Activated T-cell treated with anti-CD3 and anti-CD28 coated beads, Interleukin-2, amount 50 U/mL, for 72 hours (primary cell): ENCODE data around the gene ARL15. TPM values are rescaled to one million over a fixed set of nuclear protein-coding genes. Genes with fewer than 3 reads are reported as not detected.
A peak's percentile ranks its signal among the peaks of the same experiment; 100 is the strongest.
"Not testable (repeated sequence)": the region's sequence is repeated elsewhere in the genome, so short reads cannot be mapped to it uniquely, and the experiment has no call there.

Experiments used
- ATAC-seq, 2 donors: fragments of 150-1000 bp; cut with Tn5 transposase; replicated peaks in 1 of 2; 2 replicates each; pipeline ENCODE4 v1.10.0; 2021; ENCODE audit warnings: moderate library complexity in 2 of 2, mild to moderate bottlenecking in 1 of 2
- DNase-seq, 2 donors: peaks; one replicate each; pipeline ENCODE4 v3.0.0; 2021 to 2022; ENCODE audit warnings: mixed read lengths in 1 of 2
- H3K27ac Mint-ChIP-seq: one replicate; pipeline ENCODE4 v1.8.0; 2022; ENCODE audit warnings: mild to moderate bottlenecking, moderate library complexity, mixed read lengths
- H3K27me3 Mint-ChIP-seq: one replicate; pipeline ENCODE4 v1.8.0; 2022; ENCODE audit warnings: low read depth, mixed read lengths
- H3K36me3 Mint-ChIP-seq, 2 donors: one replicate each; pipeline ENCODE4 v1.8.0; 2022; ENCODE audit warnings: mixed read lengths in 2 of 2, mild to moderate bottlenecking in 1 of 2; ENCODE audit not compliant: insufficient read depth in 2 of 2
- H3K4me1 Mint-ChIP-seq: one replicate; pipeline ENCODE4 v1.8.0; 2022; ENCODE audit warnings: low read depth, mixed read lengths
- H3K4me3 Mint-ChIP-seq, 2 donors: one replicate each; pipeline ENCODE4 v1.8.0; 2022; ENCODE audit warnings: mild to moderate bottlenecking in 2 of 2, mixed read lengths in 2 of 2, moderate library complexity in 2 of 2
- H3K9me3 Mint-ChIP-seq, 2 donors: one replicate each; pipeline ENCODE4 v1.8.0; 2022; ENCODE audit warnings: mixed read lengths in 2 of 2
- total RNA-seq, 2 donors: library from RNA; stranded (reverse); gene quantifications; one replicate each; pipeline ENCODE4 v1.2.3, GENCODE V29; 2022

Gene ARL15
- 1 to 10 TPM; 7.8 to 8.3 TPM for total RNA-seq

DNA sequence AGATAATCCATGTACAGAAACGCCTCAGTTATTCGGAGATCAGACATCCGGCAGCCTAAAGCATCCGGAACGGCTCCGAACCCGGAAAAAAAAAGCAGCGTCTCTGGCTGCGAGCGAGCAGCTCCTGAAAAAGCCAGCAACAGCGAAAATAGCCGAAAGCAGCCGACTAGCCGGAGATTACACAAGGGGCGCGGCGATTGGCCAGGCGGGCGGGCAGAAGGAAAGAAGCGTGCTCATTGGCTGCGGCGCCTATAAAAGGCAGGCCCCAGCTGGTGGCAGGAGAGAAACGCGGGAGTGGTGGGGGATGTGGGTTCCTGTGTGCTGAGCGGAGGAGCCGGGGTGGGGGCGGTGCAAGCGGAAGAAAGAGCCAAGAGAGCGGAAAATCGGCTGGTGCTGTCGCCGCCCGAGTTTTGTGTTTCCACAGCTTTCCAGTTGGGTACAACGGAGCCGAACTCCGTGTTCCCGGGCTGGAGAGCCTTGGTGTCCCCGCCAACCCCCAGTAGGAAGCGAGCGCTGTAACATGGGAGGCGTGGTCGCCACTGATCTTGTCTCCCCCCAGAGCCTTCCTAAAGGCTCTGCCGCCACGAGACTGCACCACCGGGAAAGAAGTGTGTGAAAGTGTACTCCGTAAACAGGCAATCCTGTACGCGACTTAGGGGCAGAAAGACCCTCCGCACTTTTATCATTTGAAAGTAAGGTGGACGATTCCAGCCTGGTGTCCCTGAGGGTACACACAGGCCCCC lies at the start of gene ARL15:
Gene ARL15, minus strand, starts transcription at position 141 of the 743 bp plus-strand sequence.
- peak; percentile 94 to 96 for ATAC-seq
- peak; percentile 97 to 98 for DNase-seq
- Mint-ChIP-seq H3K36me3 (no peaks in the 10 kb centered on the region), H3K9me3 (no peaks in the 10 kb centered on the region), H3K27me3 (peaks cover 11% of the 10 kb centered on the region), H3K4me3 (peak within 1 kb of the TSS; percentile 92 to 98), H3K4me1 (peaks cover 38% of the 10 kb centered on the region), H3K27ac (peak within 1 kb of the TSS; percentile 92)

DNA sequence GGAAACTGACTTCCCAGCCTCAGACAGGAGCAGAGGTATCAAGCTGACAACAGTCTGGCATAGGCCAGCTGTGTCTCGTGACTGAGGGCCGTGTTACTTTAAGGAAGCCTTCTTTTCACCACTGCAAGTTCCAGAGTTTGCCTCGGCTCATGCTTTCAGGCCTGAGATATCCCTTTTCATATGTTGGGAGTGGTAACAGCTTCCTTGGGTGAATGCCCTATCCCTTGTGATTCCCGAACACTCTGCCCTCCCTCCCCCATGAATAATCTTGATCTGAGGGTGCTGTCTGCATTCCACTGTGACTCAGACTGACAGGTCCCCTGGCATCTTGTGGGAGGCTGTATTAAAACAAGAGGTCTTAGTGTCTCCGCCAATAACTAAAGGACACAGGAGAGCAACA lies 49.7 kb upstream of the ARL15 start:
- no peak for ATAC-seq
- DNase-seq: no peak
- Mint-ChIP-seq H3K4me1 (no peaks in the 10 kb centered on the region), H3K27ac (no peak overlapping the region), H3K36me3 (peaks cover 4% of the 10 kb centered on the region in 2 donors), H3K9me3 (peaks cover 1 to 2% of the 10 kb centered on the region in 2 donors), H3K27me3 (peaks cover 20% of the 10 kb centered on the region), H3K4me3 (no peak overlapping the region)

DNA sequence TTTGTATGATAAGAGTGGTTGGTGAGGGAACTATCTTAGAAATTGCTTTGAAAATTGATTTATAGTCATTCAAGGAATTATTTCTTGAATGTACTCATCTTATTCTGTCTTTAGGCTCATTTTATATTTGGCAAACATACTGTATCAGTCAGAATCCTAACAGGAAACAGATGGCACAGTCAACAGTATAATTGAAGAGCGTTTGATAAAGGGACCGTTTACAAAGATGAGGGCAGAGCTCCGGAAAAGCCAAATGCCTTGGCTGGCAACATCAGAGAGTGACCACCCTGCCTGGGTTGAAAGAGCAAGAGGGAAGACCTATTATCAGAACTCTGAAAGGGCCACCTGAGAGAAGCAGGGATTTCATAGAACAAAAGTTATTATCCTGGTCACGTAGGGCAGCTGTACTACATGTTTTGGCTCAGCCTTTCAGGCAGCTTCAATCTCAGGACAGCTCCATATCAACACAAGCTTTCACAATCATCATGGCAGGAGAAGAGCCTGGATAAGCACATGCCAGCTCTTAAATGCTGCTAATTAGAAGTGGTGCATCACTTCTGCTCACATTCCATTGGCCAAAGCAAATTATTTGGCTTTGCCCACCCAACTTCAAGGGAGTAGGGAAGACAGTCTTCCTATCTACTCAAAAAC lies 47.2 kb upstream of the ARL15 start:
- peaks cover 9 to 10% of the 10 kb centered on the region in 2 donors for H3K9me3 Mint-ChIP-seq
- DNase-seq (no peak), ATAC-seq (no peak)
- H3K36me3 Mint-ChIP-seq: peaks cover 8 to 10% of the 10 kb centered on the region in 2 donors
- H3K4me1 Mint-ChIP-seq: no peaks in the 10 kb centered on the region
- peaks cover 11% of the 10 kb centered on the region for H3K27me3 Mint-ChIP-seq
- no peak overlapping the region for H3K27ac Mint-ChIP-seq
- no peak overlapping the region for H3K4me3 Mint-ChIP-seq

DNA sequence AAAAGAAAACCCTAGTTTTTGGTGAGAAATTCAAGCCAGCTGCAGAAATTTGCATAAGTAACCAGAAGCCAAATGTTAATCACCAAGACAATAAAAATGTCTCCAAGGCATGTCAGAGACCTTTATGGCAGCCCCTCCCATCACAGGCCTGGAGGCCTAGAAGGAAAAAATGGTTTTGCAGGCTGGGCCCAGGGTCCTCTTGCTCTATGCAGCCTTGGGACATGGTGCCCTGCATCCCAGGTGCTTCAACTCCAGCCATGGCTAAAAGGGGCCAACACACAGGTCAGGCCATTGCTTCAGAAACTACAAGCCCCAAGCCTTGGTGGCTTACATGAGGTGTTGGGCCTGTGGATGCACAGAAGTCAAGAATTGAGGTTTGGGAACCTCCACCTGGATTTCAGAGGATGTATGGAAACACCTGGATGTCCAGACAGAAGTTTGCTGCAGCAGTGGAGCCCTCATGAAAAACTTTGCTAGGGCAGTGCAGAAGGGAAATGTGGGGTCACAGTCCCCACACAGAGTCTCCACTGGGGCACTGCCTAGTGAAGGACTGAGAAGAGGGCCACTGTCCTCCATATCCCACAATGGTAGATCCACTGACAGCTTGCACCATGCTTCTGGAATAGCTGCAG lies 43.7 kb upstream of the ARL15 start:
- not testable (repeated sequence) for H3K27me3 Mint-ChIP-seq, H3K27ac Mint-ChIP-seq, DNase-seq, H3K4me3 Mint-ChIP-seq, H3K4me1 Mint-ChIP-seq, ATAC-seq
- H3K36me3 Mint-ChIP-seq: peaks cover 8 to 10% of the 10 kb centered on the region in 2 donors
- peaks cover 10% of the 10 kb centered on the region in 2 donors for H3K9me3 Mint-ChIP-seq

DNA sequence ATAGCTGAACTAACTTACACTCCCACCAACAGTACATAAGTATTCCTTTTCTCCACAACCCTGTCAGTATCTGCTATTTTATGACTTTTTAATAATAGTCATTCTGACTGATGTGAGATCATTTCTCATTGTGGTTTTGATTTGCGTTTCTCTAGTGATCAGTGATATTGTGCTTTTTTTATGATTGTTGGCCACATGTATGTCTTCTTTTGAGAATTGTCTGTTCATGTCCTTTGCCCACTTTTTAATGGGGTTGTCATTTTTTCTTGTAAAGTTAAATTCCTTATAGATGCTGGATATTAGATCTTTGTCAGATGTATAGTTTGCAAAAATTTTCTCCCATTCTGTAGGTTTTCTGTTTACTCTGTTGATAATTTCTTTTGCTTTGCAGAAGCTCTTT lies 42.2 kb upstream of the ARL15 start:
- not testable (repeated sequence) for H3K4me3 Mint-ChIP-seq, ATAC-seq, DNase-seq, H3K27me3 Mint-ChIP-seq, H3K27ac Mint-ChIP-seq, H3K4me1 Mint-ChIP-seq
- Mint-ChIP-seq H3K9me3 (peaks cover 10% of the 10 kb centered on the region in 2 donors), H3K36me3 (peaks cover 8 to 10% of the 10 kb centered on the region in 2 donors)

DNA sequence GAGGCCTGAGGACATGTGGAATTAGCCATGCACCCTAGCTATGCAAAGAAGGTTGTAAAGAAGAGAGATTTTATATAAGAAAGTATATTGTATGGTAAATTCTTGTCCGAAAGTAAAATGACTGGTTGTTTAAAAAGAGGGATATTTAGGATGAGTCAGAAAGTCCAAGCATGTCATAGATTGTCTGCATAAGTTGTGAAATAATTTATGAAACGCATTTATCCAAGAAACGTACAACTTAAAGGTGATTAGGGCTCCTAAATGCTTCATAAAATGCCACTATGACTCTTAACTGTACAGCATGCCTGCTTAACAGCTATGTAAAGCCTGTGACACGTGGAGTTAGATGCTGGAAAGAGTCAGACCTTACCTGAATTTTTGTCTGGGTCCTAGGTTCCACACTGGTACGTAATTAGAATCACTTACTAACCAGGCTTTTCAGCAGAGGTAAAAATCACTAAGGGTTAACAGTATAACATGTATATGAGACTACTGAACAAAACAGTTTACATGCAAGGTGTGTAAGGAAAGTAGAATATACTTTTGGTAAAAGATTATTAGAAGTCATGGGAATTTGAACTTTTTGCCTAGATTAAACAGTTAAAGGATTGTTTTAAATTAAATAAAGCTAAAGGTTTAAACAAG lies 37.0 kb upstream of the ARL15 start:
- no peak overlapping the region for H3K27ac Mint-ChIP-seq
- no peak overlapping the region for H3K4me3 Mint-ChIP-seq
- no peak for ATAC-seq
- no peak for DNase-seq
- no peaks in the 10 kb centered on the region for H3K4me1 Mint-ChIP-seq
- peaks cover 5 to 6% of the 10 kb centered on the region in 2 donors for H3K9me3 Mint-ChIP-seq
- H3K36me3 Mint-ChIP-seq: peaks cover 4 to 6% of the 10 kb centered on the region in 2 donors
- H3K27me3 Mint-ChIP-seq: no peaks in the 10 kb centered on the region

DNA sequence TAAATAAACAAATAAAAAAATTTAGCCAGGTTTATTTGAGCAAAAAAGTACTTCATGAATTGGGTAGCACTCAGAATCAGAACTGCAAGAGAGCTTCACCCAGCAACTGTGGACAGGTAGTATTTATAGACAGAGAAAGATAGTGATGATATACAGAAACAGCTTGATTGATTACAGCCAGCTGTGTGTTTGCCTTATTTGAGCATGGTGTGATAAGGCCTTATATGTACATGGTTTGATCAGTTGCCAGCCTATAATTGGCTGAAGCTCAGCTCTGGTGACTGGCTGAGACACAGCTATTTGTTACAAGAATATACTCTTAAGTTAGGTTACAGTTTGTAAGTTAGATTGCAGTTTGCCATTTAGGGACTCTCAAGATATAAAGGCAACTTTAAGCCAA lies 34.3 kb upstream of the ARL15 start:
- Mint-ChIP-seq H3K4me3 (no peak overlapping the region), H3K27me3 (no peaks in the 10 kb centered on the region), H3K9me3 (peaks cover 4 to 6% of the 10 kb centered on the region in 2 donors), H3K36me3 (peaks cover 4 to 6% of the 10 kb centered on the region in 2 donors), H3K4me1 (no peaks in the 10 kb centered on the region), H3K27ac (no peak overlapping the region)
- no peak for DNase-seq
- no peak for ATAC-seq

DNA sequence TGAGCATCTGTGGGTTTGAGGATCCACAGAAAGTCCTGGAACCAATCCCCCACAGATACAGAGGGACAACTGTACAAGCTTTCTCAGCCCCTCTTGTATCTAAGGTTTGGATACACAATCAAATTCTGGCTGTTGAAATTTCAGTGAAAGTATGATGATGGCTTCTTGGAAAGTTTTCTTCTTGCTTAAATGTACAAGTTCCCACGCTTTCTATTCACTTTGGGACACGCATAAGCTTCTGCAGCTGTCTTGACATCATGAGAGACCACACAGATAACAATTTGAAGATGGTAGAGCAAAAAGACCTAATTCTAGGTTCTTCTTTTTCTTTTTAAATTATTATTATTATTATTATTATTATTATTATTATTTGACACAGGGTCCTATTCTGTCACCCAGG lies 31.6 kb upstream of the ARL15 start:
- H3K9me3 Mint-ChIP-seq: peaks cover 2 to 6% of the 10 kb centered on the region in 2 donors

DNA sequence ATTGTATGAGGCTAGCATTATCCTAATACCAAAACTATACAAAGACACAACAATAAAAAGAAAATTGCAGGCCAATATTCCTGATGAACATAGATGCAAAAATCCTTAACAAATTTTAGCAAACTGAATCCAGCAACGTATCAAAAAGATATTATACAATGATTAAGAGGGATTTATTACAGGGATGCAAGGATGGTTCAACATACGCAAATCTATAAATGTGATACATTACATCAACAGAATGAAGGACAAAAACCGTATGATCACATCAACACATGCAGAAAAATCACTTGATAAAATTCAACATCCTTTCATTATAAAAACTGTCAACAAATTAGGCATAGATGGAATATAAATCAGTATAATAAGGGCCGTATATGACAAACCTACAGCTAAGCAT lies 27.1 kb upstream of the ARL15 start:
- H3K4me3 Mint-ChIP-seq: no peak overlapping the region
- H3K4me1 Mint-ChIP-seq: no peaks in the 10 kb centered on the region
- no peak for ATAC-seq

More for the DNA sequence above, 31.6 kb upstream of the ARL15 start:
- no peak overlapping the region for H3K27ac Mint-ChIP-seq
- no peaks in the 10 kb centered on the region for H3K27me3 Mint-ChIP-seq
- ATAC-seq (no peak), DNase-seq (no peak)
- H3K4me3 Mint-ChIP-seq: no peak overlapping the region
- no peaks in the 10 kb centered on the region for H3K4me1 Mint-ChIP-seq
- H3K36me3 Mint-ChIP-seq: peaks cover under 1% of the 10 kb centered on the region in 2 donors

DNA sequence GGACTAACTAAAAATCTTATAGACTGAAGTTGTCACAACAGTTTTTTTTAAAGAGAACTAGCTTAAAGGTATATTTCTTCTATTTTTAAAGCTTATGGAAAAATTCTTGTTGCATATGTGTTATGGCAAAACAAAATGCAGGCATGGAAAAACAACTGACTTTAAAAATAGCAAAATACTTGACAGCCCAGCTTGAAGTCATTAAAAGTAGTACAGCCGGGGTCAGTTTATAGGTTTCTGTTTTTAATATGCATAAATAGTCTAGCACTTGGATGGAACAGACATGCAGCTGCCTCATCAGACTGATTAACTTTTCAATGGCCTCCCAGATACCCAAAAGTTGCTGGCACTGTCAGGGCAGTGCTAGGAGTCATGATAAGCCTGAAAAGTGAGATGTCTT lies 22.3 kb upstream of the ARL15 start:
- H3K4me3 Mint-ChIP-seq: no peak overlapping the region
- no peak overlapping the region for H3K27ac Mint-ChIP-seq
- DNase-seq (no peak), ATAC-seq (no peak)
- H3K36me3 Mint-ChIP-seq: peaks cover 1 to 5% of the 10 kb centered on the region in 2 donors
- no peaks in the 10 kb centered on the region for H3K4me1 Mint-ChIP-seq
- H3K9me3 Mint-ChIP-seq: peaks cover 12 to 13% of the 10 kb centered on the region in 2 donors
- peaks cover 5% of the 10 kb centered on the region for H3K27me3 Mint-ChIP-seq

More for the DNA sequence above, 27.1 kb upstream of the ARL15 start:
- Mint-ChIP-seq H3K36me3 (peaks cover 1 to 5% of the 10 kb centered on the region in 2 donors), H3K27ac (no peak overlapping the region), H3K9me3 (peaks cover 12 to 15% of the 10 kb centered on the region in 2 donors), H3K27me3 (no peaks in the 10 kb centered on the region)
- no peak for DNase-seq

DNA sequence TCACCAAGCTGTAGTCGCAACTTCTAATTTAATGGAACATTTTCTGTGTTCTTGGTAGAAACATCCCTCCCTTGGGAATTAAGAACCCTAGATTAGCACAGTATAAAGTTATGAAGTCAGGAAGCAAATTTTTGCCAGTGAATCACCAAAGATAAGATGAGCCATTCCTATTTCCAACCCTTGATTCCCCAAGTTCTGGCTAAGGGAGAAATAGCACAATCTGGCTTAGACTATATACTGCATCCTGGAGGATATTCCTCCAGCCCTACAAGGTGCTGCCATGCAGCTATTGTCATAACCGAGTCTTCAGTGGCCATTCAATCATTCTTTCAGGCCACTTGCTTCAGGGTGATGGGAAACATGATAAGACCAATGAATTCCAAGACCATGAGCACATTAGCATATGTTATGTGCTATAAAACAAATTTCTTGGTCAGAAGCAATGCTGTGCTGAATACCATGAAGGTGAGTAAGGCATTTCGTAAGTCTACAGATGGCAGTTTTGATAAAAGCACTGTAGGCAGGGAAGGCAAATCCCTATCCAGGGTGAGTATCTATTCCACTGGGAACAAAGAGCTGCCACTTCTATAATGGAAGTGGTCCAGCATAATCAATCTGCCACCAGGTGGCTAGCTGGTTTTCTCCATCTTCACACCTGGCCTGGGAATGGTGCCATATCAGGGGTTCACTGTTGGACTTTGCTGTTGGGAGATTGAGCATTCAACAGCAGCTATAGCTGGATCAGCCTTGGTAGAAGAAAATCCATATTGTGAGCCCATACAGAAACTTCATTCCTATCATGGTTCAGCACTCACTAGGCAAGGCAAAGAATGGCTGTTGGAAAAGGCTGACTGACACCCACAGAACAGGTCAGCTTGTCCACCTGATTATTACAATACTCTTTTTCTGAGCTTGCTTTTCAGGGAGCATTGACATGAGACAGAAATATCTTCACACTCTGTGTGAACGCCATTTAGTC lies 19.6 kb upstream of the ARL15 start:
- ATAC-seq: no peak
- Mint-ChIP-seq H3K4me1 (no peaks in the 10 kb centered on the region), H3K36me3 (peaks cover under 1 to 3% of the 10 kb centered on the region in 2 donors), H3K9me3 (peaks cover 4 to 7% of the 10 kb centered on the region in 2 donors), H3K4me3 (no peak overlapping the region), H3K27ac (no peak overlapping the region), H3K27me3 (peaks cover 5% of the 10 kb centered on the region)
- DNase-seq: no peak

DNA sequence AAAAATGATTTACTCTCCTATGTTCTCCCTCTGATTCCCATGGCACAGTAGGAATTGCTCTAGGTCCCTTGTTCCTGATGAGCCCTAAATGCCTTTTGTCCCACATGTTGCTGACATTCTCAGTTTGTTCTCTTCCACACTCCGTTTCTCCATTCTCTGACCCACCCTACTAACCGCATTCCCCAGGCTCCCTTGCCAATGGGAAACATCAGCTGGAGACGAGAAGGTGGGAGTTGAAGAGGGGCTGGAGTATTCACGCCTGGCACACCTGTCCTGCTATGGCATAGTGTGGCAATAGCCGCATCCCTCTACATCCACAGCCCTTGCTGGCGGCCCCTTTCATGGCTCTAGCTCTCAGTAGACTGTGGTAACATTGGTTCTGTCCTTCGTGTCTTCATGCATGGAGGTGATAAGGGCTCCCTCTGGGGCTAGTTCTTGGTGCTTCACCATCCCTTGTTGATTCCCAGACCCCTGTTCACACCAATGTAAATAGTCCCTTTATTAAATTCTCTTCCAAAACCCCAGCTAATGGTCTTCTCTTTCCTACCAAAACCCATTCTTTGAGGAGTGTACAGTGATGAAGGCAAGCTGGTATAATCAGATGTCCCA lies 16.4 kb upstream of the ARL15 start:
- DNase-seq (no peak), ATAC-seq (no peak)
- no peak overlapping the region for H3K4me3 Mint-ChIP-seq
- no peak overlapping the region for H3K27ac Mint-ChIP-seq
- no peaks in the 10 kb centered on the region for H3K9me3 Mint-ChIP-seq
- peaks cover 5% of the 10 kb centered on the region for H3K27me3 Mint-ChIP-seq
- H3K36me3 Mint-ChIP-seq: no peaks in the 10 kb centered on the region
- no peaks in the 10 kb centered on the region for H3K4me1 Mint-ChIP-seq
